H9 (cell line): ENCODE measurements around the gene PPP2R2B. TPM values are rescaled to one million over a fixed set of nuclear protein-coding genes. Genes with fewer than 3 reads are reported as not detected.

Experiments
- DNase-seq: peaks from one replicate; pipeline ENCODE4 v3.0.0-alpha.2; 2017
- H2AFZ ChIP-seq: one replicate; pipeline ENCODE4 v1.6.1; 2013; ENCODE audit warnings: mild to moderate bottlenecking, low read length, control low read depth, moderate library complexity
- H2AK5ac ChIP-seq: 2 replicates; pipeline ENCODE4 v1.6.1; 2013; ENCODE audit warnings: low read length, control low read depth, mixed read lengths; ENCODE audit not compliant: insufficient read length
- H2BK120ac ChIP-seq: one replicate; pipeline ENCODE4 v1.6.1; 2013; ENCODE audit warnings: low read depth, mild to moderate bottlenecking, low read length, control low read depth, inconsistent platforms; ENCODE audit not compliant: poor library complexity, severe bottlenecking
- H2BK12ac ChIP-seq: 2 replicates; pipeline ENCODE4 v1.6.1; 2013; ENCODE audit warnings: low read length, control low read depth, mixed read lengths, low read depth; ENCODE audit not compliant: insufficient read length
- H2BK15ac ChIP-seq: 2 replicates; pipeline ENCODE4 v1.6.1; 2013; ENCODE audit warnings: low read depth, low read length, control low read depth
- H2BK20ac ChIP-seq: one replicate; pipeline ENCODE4 v1.6.1; 2013; ENCODE audit warnings: low read depth, mild to moderate bottlenecking, low read length, control low read depth, inconsistent platforms; ENCODE audit not compliant: poor library complexity, severe bottlenecking
- H2BK5ac ChIP-seq: 2 replicates; pipeline ENCODE4 v1.6.1; 2013; ENCODE audit warnings: low read length, control low read depth, mixed read lengths; ENCODE audit not compliant: insufficient read length
- H3K14ac ChIP-seq: 2 replicates; pipeline ENCODE4 v1.6.1; 2013; ENCODE audit warnings: low read length, control low read depth; ENCODE audit not compliant: insufficient read depth
- H3K18ac ChIP-seq: 2 replicates; pipeline ENCODE4 v1.6.1; 2013; ENCODE audit warnings: low read depth, mild to moderate bottlenecking, mixed read lengths, low read length, control low read depth; ENCODE audit not compliant: insufficient read length
- H3K23ac ChIP-seq: 2 replicates; pipeline ENCODE4 v1.6.1; 2013; ENCODE audit warnings: low read length, control low read depth, mixed read lengths, low read depth; ENCODE audit not compliant: insufficient read length
- H3K23me2 ChIP-seq: 2 replicates; pipeline ENCODE4 v1.6.1; 2013; ENCODE audit warnings: low read depth, mild to moderate bottlenecking, mixed read lengths, low read length, control low read depth; ENCODE audit not compliant: insufficient read length, poor library complexity, severe bottlenecking
- H3K27ac ChIP-seq: 2 replicates; pipeline ENCODE4 v1.5.1; 2013; ENCODE audit warnings: low read length, control low read depth, mixed read lengths, low read depth; ENCODE audit not compliant: insufficient read length
- H3K27me3 ChIP-seq: 2 replicates; pipeline ENCODE4 v1.6.1; 2013; ENCODE audit warnings: low read length, control low read depth, inconsistent platforms; ENCODE audit not compliant: insufficient read depth
- H3K4ac ChIP-seq: 2 replicates; pipeline ENCODE4 v1.6.1; 2013; ENCODE audit warnings: low read depth, mild to moderate bottlenecking, control low read depth, inconsistent platforms, low read length, moderate library complexity
- H3K4me1 ChIP-seq: 2 replicates; pipeline ENCODE4 v1.6.1; 2013; ENCODE audit warnings: low read length, control low read depth, inconsistent platforms; ENCODE audit not compliant: insufficient read depth
- H3K4me2 ChIP-seq: 2 replicates; pipeline ENCODE4 v1.6.1; 2013; ENCODE audit warnings: low read length, control low read depth, mixed read lengths; ENCODE audit not compliant: insufficient read length, insufficient read depth
- H3K56ac ChIP-seq: 2 replicates; pipeline ENCODE4 v1.6.1; 2013; ENCODE audit warnings: low read depth, mild to moderate bottlenecking, mixed read lengths, low read length, control low read depth; ENCODE audit not compliant: insufficient read length
- H3K79me1 ChIP-seq: 2 replicates; pipeline ENCODE4 v1.6.1; 2013; ENCODE audit warnings: low read depth, mild to moderate bottlenecking, moderate library complexity, low read length, control low read depth, inconsistent platforms; ENCODE audit not compliant: insufficient read depth, poor library complexity, severe bottlenecking
- H3K79me2 ChIP-seq: 2 replicates; pipeline ENCODE4 v1.6.1; 2013; ENCODE audit warnings: low read length, control low read depth, inconsistent platforms; ENCODE audit not compliant: insufficient read depth
- H3K9ac ChIP-seq: 2 replicates; pipeline ENCODE4 v1.6.1; 2013; ENCODE audit warnings: low read length, control low read depth, mixed read lengths; ENCODE audit not compliant: insufficient read length; ENCODE audit errors: extremely low read depth
- H3K9me3 ChIP-seq: one replicate; pipeline ENCODE4 v1.6.1; 2013; ENCODE audit warnings: low read depth, low read length, inconsistent platforms; ENCODE audit not compliant: control insufficient read depth
- H3T11ph ChIP-seq: one replicate; pipeline ENCODE4 v1.6.1; 2013; ENCODE audit warnings: mild to moderate bottlenecking, low read length, control low read depth, inconsistent platforms
- H4K20me1 ChIP-seq: one replicate; pipeline ENCODE4 v1.6.1; 2013; ENCODE audit not compliant: control insufficient read depth, insufficient read length, insufficient read depth
- H4K5ac ChIP-seq: 2 replicates; pipeline ENCODE4 v1.6.1; 2013; ENCODE audit warnings: low read depth, mild to moderate bottlenecking, mixed read lengths, low read length, control low read depth; ENCODE audit not compliant: insufficient read length
- H4K8ac ChIP-seq: replicated peaks from 2 replicates; pipeline ENCODE4 v1.6.1; 2013; ENCODE audit warnings: low read length, control low read depth, mixed read lengths, low read depth; ENCODE audit not compliant: insufficient read length
- H4K91ac ChIP-seq: 2 replicates; pipeline ENCODE4 v1.6.1; 2013; ENCODE audit warnings: low read depth, mild to moderate bottlenecking, moderate library complexity, mixed read lengths, low read length, control low read depth; ENCODE audit not compliant: insufficient read length
- H3K27ac Mint-ChIP-seq, 3 experiments: 2 replicates in 2 of 3; 3 replicates in 1 of 3; pipeline ENCODE4 v1.8.0; 2020 to 2021; ENCODE audit warnings: mixed read lengths in 3 of 3, mild to moderate bottlenecking in 1 of 3, moderate library complexity in 1 of 3
- H3K27me3 Mint-ChIP-seq: 2 replicates; pipeline ENCODE4 v1.8.0; 2021; ENCODE audit warnings: low read depth, mild to moderate bottlenecking, moderate library complexity, mixed read lengths
- H3K36me3 Mint-ChIP-seq, 3 experiments: 2 replicates in 2 of 3; 3 replicates in 1 of 3; pipeline ENCODE4 v1.8.0; 2020 to 2021; ENCODE audit warnings: low read depth in 3 of 3, mixed read lengths in 3 of 3; ENCODE audit not compliant: insufficient read depth in 1 of 3
- H3K4me1 Mint-ChIP-seq, 2 experiments: 2 replicates each; pipeline ENCODE4 v1.8.0; 2020; ENCODE audit warnings: mixed read lengths in 2 of 2
- H3K4me3 Mint-ChIP-seq, 2 experiments: 2 replicates in 1 of 2; 3 replicates in 1 of 2; pipeline ENCODE4 v1.8.0; 2020 to 2021; ENCODE audit warnings: mild to moderate bottlenecking in 2 of 2, mixed read lengths in 2 of 2, moderate library complexity in 1 of 2
- H3K9me3 Mint-ChIP-seq, 2 experiments: 2 replicates in 1 of 2; 3 replicates in 1 of 2; pipeline ENCODE4 v1.8.0; 2020; ENCODE audit warnings: mild to moderate bottlenecking in 2 of 2, mixed read lengths in 2 of 2, moderate library complexity in 1 of 2
- WGBS: extraction: QIAGEN DNeasy Blood & Tissue Kit; methylation state at CpG from one replicate; pipeline ENCODE4 v1.1.7; 2013; ENCODE audit warnings: missing lambda C conversion rate, low lambda C conversion rate, mixed read lengths; ENCODE audit not compliant: insufficient read length; ENCODE audit errors: extremely low coverage; 5-methylcytosine and 5-hydroxymethylcytosine counted together
- total RNA-seq: library from RNA; stranded (reverse); gene quantifications from 2 replicates; pipeline ENCODE4 v1.2.1, GENCODE V29; 2021
- TF ChIP-seq, protein P1 (sequence below): fragments of 200-600 bp; sonication (generic); conservative IDR thresholded peaks from 3 replicates; pipeline ENCODE4 v1.8.0; 2021; ENCODE audit warnings: antibody characterized with exemption, mild to moderate bottlenecking

The PPP2R2B gene
- total RNA-seq, 1 experiment from 2014 or later = 14.3 TPM

DNA sequence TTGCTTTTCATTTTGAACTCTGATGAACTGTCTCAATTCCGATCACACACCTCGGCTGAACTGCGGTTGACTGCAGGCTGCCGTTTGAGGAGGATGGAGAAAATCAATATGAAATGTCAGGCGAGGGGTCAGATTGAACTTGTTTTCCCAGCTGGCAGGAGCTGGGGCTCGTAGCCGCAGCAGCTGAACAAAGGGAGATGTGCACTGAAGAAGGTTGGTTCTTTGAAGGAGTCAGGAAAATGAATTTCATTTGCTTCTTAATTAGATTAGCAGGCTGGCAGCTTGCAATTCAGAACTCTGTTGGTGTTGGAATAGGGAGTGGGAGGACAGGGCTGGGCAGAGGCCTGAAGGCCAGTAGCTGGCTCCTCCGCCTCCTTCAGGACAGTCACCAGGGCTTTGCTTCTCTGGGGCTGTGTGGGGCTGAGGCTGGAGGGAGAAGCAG, 245.2 kb downstream of the PPP2R2B start:
- no peak overlapping the region for H3K4ac ChIP-seq
- H3K27ac ChIP-seq = no peak overlapping the region
- H3K4me2 ChIP-seq = no peak overlapping the region
- no peaks in the 10 kb centered on the region for H3K27me3 ChIP-seq
- H3K9me3 ChIP-seq = no peaks in the 10 kb centered on the region
- no peak for DNase-seq
- H3K9ac ChIP-seq = no peak overlapping the region
- no peak overlapping the region for H3K18ac ChIP-seq
- no CpG with 5 or more reads among the region's 8 CpGs for WGBS
- no peaks in the 10 kb centered on the region for H3K23me2 ChIP-seq
- H3T11ph ChIP-seq = no peak overlapping the region
- H2BK12ac ChIP-seq = no peak overlapping the region
- no peaks in the 10 kb centered on the region for H3K79me1 ChIP-seq
- Mint-ChIP-seq H3K36me3 (peaks cover 0 to 25% (median 12%) of the 10 kb centered on the region in 3 experiments; a peak in 5 of 7 replicates), H3K9me3 (no peaks in the 10 kb centered on the region), H3K4me1 (peaks cover 4% of the 10 kb centered on the region in 2 experiments), H3K4me3 (no peak overlapping the region), H3K27me3 (no peaks in the 10 kb centered on the region), H3K27ac (peak overlapping the region; percentile 12 to 85 (median 41); a peak in 5 of 7 replicates)
- H3K79me2 ChIP-seq = no peaks in the 10 kb centered on the region
- H3K4me1 ChIP-seq = no peaks in the 10 kb centered on the region
- no peak overlapping the region for H2BK15ac ChIP-seq
- TF ChIP-seq, protein P1, sequence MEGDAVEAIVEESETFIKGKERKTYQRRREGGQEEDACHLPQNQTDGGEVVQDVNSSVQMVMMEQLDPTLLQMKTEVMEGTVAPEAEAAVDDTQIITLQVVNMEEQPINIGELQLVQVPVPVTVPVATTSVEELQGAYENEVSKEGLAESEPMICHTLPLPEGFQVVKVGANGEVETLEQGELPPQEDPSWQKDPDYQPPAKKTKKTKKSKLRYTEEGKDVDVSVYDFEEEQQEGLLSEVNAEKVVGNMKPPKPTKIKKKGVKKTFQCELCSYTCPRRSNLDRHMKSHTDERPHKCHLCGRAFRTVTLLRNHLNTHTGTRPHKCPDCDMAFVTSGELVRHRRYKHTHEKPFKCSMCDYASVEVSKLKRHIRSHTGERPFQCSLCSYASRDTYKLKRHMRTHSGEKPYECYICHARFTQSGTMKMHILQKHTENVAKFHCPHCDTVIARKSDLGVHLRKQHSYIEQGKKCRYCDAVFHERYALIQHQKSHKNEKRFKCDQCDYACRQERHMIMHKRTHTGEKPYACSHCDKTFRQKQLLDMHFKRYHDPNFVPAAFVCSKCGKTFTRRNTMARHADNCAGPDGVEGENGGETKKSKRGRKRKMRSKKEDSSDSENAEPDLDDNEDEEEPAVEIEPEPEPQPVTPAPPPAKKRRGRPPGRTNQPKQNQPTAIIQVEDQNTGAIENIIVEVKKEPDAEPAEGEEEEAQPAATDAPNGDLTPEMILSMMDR = no peak
- no peak overlapping the region for H3K23ac ChIP-seq
- no peak overlapping the region for H2BK120ac ChIP-seq
- no peak overlapping the region for H4K8ac ChIP-seq
- no peak overlapping the region for H2AFZ ChIP-seq
- no peaks in the 10 kb centered on the region for H4K20me1 ChIP-seq
- no peak overlapping the region for H4K5ac ChIP-seq
- H3K56ac ChIP-seq = no peak overlapping the region
- no peak overlapping the region for H4K91ac ChIP-seq
- H2BK20ac ChIP-seq = no peak overlapping the region
- no peak overlapping the region for H3K14ac ChIP-seq
- H2BK5ac ChIP-seq = no peak overlapping the region
- no peak overlapping the region for H2AK5ac ChIP-seq
